K562 (cell line): Measurements from ENCODE around the gene DHTKD1. TPM values are rescaled to one million over a fixed set of nuclear protein-coding genes. Genes with fewer than 3 reads are reported as not detected.

Source experiments
- BCL6 ChIP-seq: fragments of 250-450 bp; sonication (Bioruptor Pico); IDR thresholded peaks from 2 replicates; pipeline ENCODE4 v1.4.0; 2020
- BMI1 ChIP-seq: fragments of 150-350 bp; IDR thresholded peaks from 2 replicates; pipeline ENCODE4 v1.6.1; 2014; ENCODE audit warnings: low read length
- CREB5 ChIP-seq: fragments of 250-450 bp; sonication (Bioruptor Pico); IDR thresholded peaks from 2 replicates; pipeline ENCODE4 v1.5.0; 2020; ENCODE audit warnings: mild to moderate bottlenecking
- DEAF1 ChIP-seq: fragments of 450-650 bp; formaldehyde crosslinking; IDR thresholded peaks from 2 replicates; pipeline ENCODE4 v1.4.0; 2020; ENCODE audit warnings: mild to moderate bottlenecking, moderate library complexity
- E4F1 ChIP-seq: fragments of 250-450 bp; sonication (Bioruptor Pico); IDR thresholded peaks from 2 replicates; pipeline ENCODE4 v1.5.0; 2021; ENCODE audit warnings: mild to moderate bottlenecking, borderline replicate concordance
- EP400 ChIP-seq: fragments of 450-650 bp; IDR thresholded peaks from 2 replicates; pipeline ENCODE4 v1.6.1; 2017; ENCODE audit warnings: antibody characterized with exemption, mild to moderate bottlenecking, moderate library complexity
- FUS ChIP-seq: fragments of 200-400 bp; formaldehyde crosslinking; optimal IDR thresholded peaks from 2 replicates; pipeline ENCODE3; 2017; ENCODE audit warnings: low read depth, low read length
- HMG20A ChIP-seq: fragments of 450-650 bp; formaldehyde crosslinking; conservative IDR thresholded peaks from 2 replicates; pipeline ENCODE4 v1.4.0; 2020; ENCODE audit warnings: mild to moderate bottlenecking, mixed read lengths
- HNRNPH1 ChIP-seq: fragments of 200-400 bp; formaldehyde crosslinking; optimal IDR thresholded peaks from 2 replicates; pipeline ENCODE3; 2017; ENCODE audit warnings: low read depth, mild to moderate bottlenecking, low read length, moderate library complexity
- HOMEZ ChIP-seq: fragments of 250-450 bp; sonication (Bioruptor Pico); IDR thresholded peaks from 2 replicates; pipeline ENCODE4 v1.4.0; 2020; ENCODE audit warnings: mild to moderate bottlenecking, moderate library complexity
- L3MBTL2 ChIP-seq: fragments of 450-650 bp; IDR thresholded peaks from 2 replicates; pipeline ENCODE4 v1.6.1; 2016; ENCODE audit warnings: mild to moderate bottlenecking, moderate library complexity
- MXD1 ChIP-seq: fragments of 250-450 bp; sonication (Bioruptor Pico); IDR thresholded peaks from 2 replicates; pipeline ENCODE4 v1.8.0; 2021; ENCODE audit warnings: borderline replicate concordance, mild to moderate bottlenecking, moderate library complexity; ENCODE audit not compliant: poor library complexity, severe bottlenecking
- PATZ1 ChIP-seq: fragments of 250-450 bp; sonication (Bioruptor Pico); IDR thresholded peaks from 2 replicates; pipeline ENCODE4 v1.5.0; 2020; ENCODE audit warnings: mild to moderate bottlenecking, borderline replicate concordance
- ZNF395 ChIP-seq: fragments of 200-800 bp; sonication (Bioruptor generic); IDR thresholded peaks from 2 replicates; pipeline ENCODE4 v1.6.1; 2017; ENCODE audit warnings: missing genetic modification characterization, missing compliant biosample characterization
- polyA plus RNA-seq, 8 experiments: library from polyadenylated mRNA; depleted of rRNA in 4 of 8; stranded (reverse) in 5 of 8; unstranded in 3 of 8; fragments of >200 nt; fragmentation: Nextera tagmentation in 2 of 8; fragmentation: Illumina TruSeq in 1 of 8; extraction: Ambion mirVana in 2 of 8; extraction: Trizol in 1 of 8; gene quantifications; 2 replicates each; pipeline versions ENCODE4 v1.2.1 to v1.2.3, GENCODE V29; 2011 to 2014; ENCODE audit warnings: inconsistent platforms in 1 of 8, missing spikeins in 1 of 8
- total RNA-seq, 7 experiments: library from RNA; depleted of rRNA in 6 of 7; stranded (reverse); fragments of >200 nt in 6 of 7; fragmentation: Illumina TruSeq in 2 of 7; extraction: Trizol in 2 of 7; gene quantifications; 2 replicates each; pipeline versions ENCODE4 v1.2.1 to v1.2.3, GENCODE V29; 2011 to 2021; ENCODE audit warnings: low replicate concordance in 1 of 7

The DHTKD1 gene
- total and polyA plus RNA-seq, 9 of the 15 experiments (the other 6 are each of a cell fraction or from before 2014, with no cell fraction given): 3.1 to 19.7 (median 6.8) TPM

GRCh38 chr10:12129222-12130111 is 60.7 kb downstream of the DHTKD1 start, which contains the start of gene SEC61A2 (continued):
- TF ChIP-seq E4F1 (CRISPR knock-in tag) (no peak), HNRNPH1 (no peak), CREB5 (CRISPR knock-in tag) (no peak), BCL6 (CRISPR knock-in tag) (no peak), FUS (peak; percentile 89), HMG20A (CRISPR knock-in tag) (no peak), EP400 (0 out of 2 replicates have a peak, but pooled peaks have one; percentile 29), HOMEZ (CRISPR knock-in tag) (no peak), DEAF1 (CRISPR knock-in tag) (no peak), L3MBTL2 (peak; percentile 77; the same call in 1 of the 2 replicates), ZNF395 (0 out of 2 replicates have a peak, but pooled peaks have one; percentile 28), BMI1 (peak; percentile 89), PATZ1 (CRISPR knock-in tag) (no peak), MXD1 (no peak)
